DOHH2 (cell line): Measurements from ENCODE around the gene BRINP2.

Experiments used
- H3F3A ChIP-seq: fragments of 200-600 bp; sonication (generic), shearing (Covaris generic); 2 replicates; pipeline ENCODE4 v1.6.0; 2016; ENCODE audit warnings: antibody characterized with exemption, mild to moderate bottlenecking; ENCODE audit not compliant: control insufficient read depth, insufficient read depth
- H3K27ac ChIP-seq: fragments of 200-600 bp; sonication (generic); 2 replicates; pipeline ENCODE4 v1.5.1; 2014; ENCODE audit warnings: low read depth, mild to moderate bottlenecking, low read length, moderate library complexity
- H3K27me3 ChIP-seq: fragments of 200-600 bp; sonication (generic); 2 replicates; pipeline ENCODE4 v1.6.1; 2014; ENCODE audit warnings: mild to moderate bottlenecking, low read length, mixed read lengths; ENCODE audit not compliant: control insufficient read depth
- H3K36me3 ChIP-seq: fragments of 200-600 bp; sonication (generic); 2 replicates; pipeline ENCODE4 v1.6.1; 2014; ENCODE audit warnings: mild to moderate bottlenecking, low read length, moderate library complexity, mixed read lengths; ENCODE audit not compliant: control insufficient read depth
- H3K4me1 ChIP-seq: fragments of 200-600 bp; sonication (generic); 2 replicates; pipeline ENCODE4 v1.6.1; 2014; ENCODE audit warnings: mild to moderate bottlenecking, low read length, mixed read lengths; ENCODE audit not compliant: control insufficient read depth
- H3K4me2 ChIP-seq: fragments of 200-600 bp; sonication (generic); 2 replicates; pipeline ENCODE4 v1.6.0; 2014; ENCODE audit warnings: mild to moderate bottlenecking, low read length, moderate library complexity
- H3K4me3 ChIP-seq: fragments of 200-600 bp; sonication (generic); 2 replicates; pipeline ENCODE4 v1.5.1; 2014; ENCODE audit warnings: mild to moderate bottlenecking, low read length, mixed read lengths
- H3K79me2 ChIP-seq: fragments of 200-600 bp; sonication (generic); 2 replicates; pipeline ENCODE4 v1.6.1; 2014; ENCODE audit warnings: mild to moderate bottlenecking, low read length, mixed read lengths; ENCODE audit not compliant: control insufficient read depth
- H3K9me2 ChIP-seq: fragments of 200-600 bp; sonication (generic); replicated peaks from 2 replicates; pipeline ENCODE4 v1.6.1; 2014; ENCODE audit warnings: mild to moderate bottlenecking, low read length, mixed read lengths; ENCODE audit not compliant: control insufficient read depth
- H3K9me3 ChIP-seq: fragments of 200-600 bp; sonication (generic); 2 replicates; pipeline ENCODE4 v1.6.1; 2014; ENCODE audit warnings: antibody characterized with exemption, low read length, mixed read lengths; ENCODE audit not compliant: control insufficient read depth, insufficient read depth
- H4K20me1 ChIP-seq: fragments of 200-600 bp; sonication (generic); 2 replicates; pipeline ENCODE4 v1.6.0; 2014; ENCODE audit warnings: low read depth, mild to moderate bottlenecking, antibody characterized with exemption, low read length, moderate library complexity; ENCODE audit not compliant: control insufficient read depth, insufficient read depth
- EZH2phosphoT487 ChIP-seq: fragments of 200-600 bp; sonication (generic); IDR thresholded peaks from 2 replicates; pipeline ENCODE4 v1.6.1; 2017; ENCODE audit warnings: borderline replicate concordance, mild to moderate bottlenecking, antibody characterized with exemption, low read length, moderate library complexity, mixed read lengths
- TF ChIP-seq, protein P1 (sequence below): fragments of 200-600 bp; sonication (generic); IDR thresholded peaks from one replicate; pipeline ENCODE4 v1.5.1; 2014; ENCODE audit warnings: antibody characterized with exemption, mild to moderate bottlenecking, low read depth, low read length; ENCODE audit not compliant: poor library complexity, severe bottlenecking

BRINP2 gene

GRCh38 chr1:177282976-177283375 is 112.2 kb downstream of the BRINP2 start:
- Histone ChIP-seq H3K4me1 (no peaks in the 10 kb centered on the region), H3K27me3 (no peaks in the 10 kb centered on the region), H3K9me2 (no peaks in the 10 kb centered on the region), H3K36me3 (no peaks in the 10 kb centered on the region), H3K27ac (no peak overlapping the region), H3K9me3 (no peaks in the 10 kb centered on the region), H3K4me3 (no peak overlapping the region), H4K20me1 (no peaks in the 10 kb centered on the region), H3K4me2 (no peak overlapping the region), H3F3A (no peaks in the 10 kb centered on the region), H3K79me2 (no peaks in the 10 kb centered on the region)
- no peak for TF ChIP-seq EZH2phosphoT487
- TF ChIP-seq, protein P1, sequence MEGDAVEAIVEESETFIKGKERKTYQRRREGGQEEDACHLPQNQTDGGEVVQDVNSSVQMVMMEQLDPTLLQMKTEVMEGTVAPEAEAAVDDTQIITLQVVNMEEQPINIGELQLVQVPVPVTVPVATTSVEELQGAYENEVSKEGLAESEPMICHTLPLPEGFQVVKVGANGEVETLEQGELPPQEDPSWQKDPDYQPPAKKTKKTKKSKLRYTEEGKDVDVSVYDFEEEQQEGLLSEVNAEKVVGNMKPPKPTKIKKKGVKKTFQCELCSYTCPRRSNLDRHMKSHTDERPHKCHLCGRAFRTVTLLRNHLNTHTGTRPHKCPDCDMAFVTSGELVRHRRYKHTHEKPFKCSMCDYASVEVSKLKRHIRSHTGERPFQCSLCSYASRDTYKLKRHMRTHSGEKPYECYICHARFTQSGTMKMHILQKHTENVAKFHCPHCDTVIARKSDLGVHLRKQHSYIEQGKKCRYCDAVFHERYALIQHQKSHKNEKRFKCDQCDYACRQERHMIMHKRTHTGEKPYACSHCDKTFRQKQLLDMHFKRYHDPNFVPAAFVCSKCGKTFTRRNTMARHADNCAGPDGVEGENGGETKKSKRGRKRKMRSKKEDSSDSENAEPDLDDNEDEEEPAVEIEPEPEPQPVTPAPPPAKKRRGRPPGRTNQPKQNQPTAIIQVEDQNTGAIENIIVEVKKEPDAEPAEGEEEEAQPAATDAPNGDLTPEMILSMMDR: no peak

DNA sequence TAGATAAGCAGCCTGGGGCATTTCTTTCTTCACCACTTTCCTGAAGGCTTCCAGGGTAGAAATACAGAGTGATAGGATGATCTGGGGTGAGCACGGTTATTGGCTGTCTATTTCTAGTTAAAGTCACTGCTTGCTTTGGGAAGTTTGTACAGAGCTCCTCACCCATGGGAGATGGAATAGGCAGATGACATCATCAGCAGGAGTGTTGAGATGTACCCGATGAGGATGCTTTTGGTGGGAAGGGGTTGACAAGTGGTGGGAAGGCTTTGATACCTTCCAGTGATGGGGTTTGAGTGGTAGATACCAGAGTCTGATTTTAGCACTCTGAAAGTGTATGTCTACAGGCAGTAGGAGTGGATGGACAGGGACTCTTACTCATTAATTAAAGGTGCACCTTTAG is 112.6 kb downstream of the BRINP2 start:
- Histone ChIP-seq H3K9me2 (no peaks in the 10 kb centered on the region), H3K27ac (no peak overlapping the region), H3K79me2 (no peaks in the 10 kb centered on the region), H3K36me3 (no peaks in the 10 kb centered on the region), H3F3A (no peaks in the 10 kb centered on the region), H3K27me3 (no peaks in the 10 kb centered on the region), H4K20me1 (no peaks in the 10 kb centered on the region), H3K4me2 (no peak overlapping the region), H3K4me1 (no peaks in the 10 kb centered on the region), H3K4me3 (no peak overlapping the region), H3K9me3 (no peaks in the 10 kb centered on the region)
- TF ChIP-seq EZH2phosphoT487: no peak
- TF ChIP-seq, protein P1: no peak

DNA sequence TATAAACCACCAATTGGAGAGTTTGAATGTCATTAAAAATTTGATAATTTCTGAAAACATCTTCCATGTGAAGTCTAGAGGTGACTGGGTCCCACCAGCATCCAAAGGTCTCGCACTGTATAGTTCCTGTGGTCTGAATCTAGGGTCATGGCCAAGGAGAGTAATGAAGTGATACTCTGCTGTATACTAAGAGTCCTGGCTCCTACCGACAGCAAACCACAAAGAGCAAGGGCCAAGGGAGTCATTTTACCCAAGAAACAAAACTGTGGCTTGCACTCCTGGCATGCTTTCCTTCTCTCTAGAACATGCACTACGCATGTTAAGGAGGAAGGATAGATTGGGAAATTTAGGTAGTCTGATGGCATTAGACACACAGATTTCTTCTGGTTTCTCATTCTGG is 115.6 kb downstream of the BRINP2 start:
- Histone ChIP-seq H3K9me2 (no peaks in the 10 kb centered on the region), H3K4me2 (no peak overlapping the region), H3K4me1 (no peaks in the 10 kb centered on the region), H3K27ac (no peak overlapping the region), H3K27me3 (no peaks in the 10 kb centered on the region), H3K9me3 (no peaks in the 10 kb centered on the region), H3K4me3 (no peak overlapping the region), H3K79me2 (no peaks in the 10 kb centered on the region), H3F3A (no peaks in the 10 kb centered on the region), H3K36me3 (no peaks in the 10 kb centered on the region), H4K20me1 (no peaks in the 10 kb centered on the region)
- TF ChIP-seq EZH2phosphoT487: no peak
- TF ChIP-seq, protein P1: no peak

GRCh38 chr1:177287270-177287669 is 116.5 kb downstream of the BRINP2 start:
- Histone ChIP-seq H4K20me1 (no peaks in the 10 kb centered on the region), H3K79me2 (no peaks in the 10 kb centered on the region), H3K27ac (no peak overlapping the region), H3K9me2 (no peaks in the 10 kb centered on the region), H3K27me3 (no peaks in the 10 kb centered on the region), H3K4me2 (no peak overlapping the region), H3K4me1 (no peaks in the 10 kb centered on the region), H3F3A (no peaks in the 10 kb centered on the region), H3K9me3 (no peaks in the 10 kb centered on the region), H3K36me3 (no peaks in the 10 kb centered on the region), H3K4me3 (no peak overlapping the region)
- TF ChIP-seq EZH2phosphoT487: no peak
- TF ChIP-seq, protein P1: no peak
